ENCODE measurements around the gene FARP1.
"Not testable (repeated sequence)": the region's sequence is repeated elsewhere in the genome, so short reads cannot be mapped to it uniquely, and the experiment has no call there.

FARP1 gene

GRCh38 chr13:98225036-98225940 lies 82.4 kb downstream of the FARP1 start:
- peaks cover 10% of the 10 kb centered on the region for H3K4me1 ChIP-seq
- H2AFZ ChIP-seq = no peak overlapping the region
- H3K4me2 ChIP-seq (ENCODE audit: low read length) = no peak overlapping the region
- TF ChIP-seq CTCF (IDR thresholded peaks at IDR 0.05) = no peak
- H3K27me3 ChIP-seq (ENCODE audit: control insufficient read depth, insufficient read depth, low read length) = no peaks in the 10 kb centered on the region
- H3K36me3 ChIP-seq (ENCODE audit: control insufficient read depth, insufficient read depth, low read length) = no peaks in the 10 kb centered on the region
- no peak overlapping the region for H3K4me3 ChIP-seq (ENCODE audit: low read depth, low read length)
- no peaks in the 10 kb centered on the region for H3K9me3 ChIP-seq (ENCODE audit: control insufficient read depth, low read length)
- no peak overlapping the region for H3K27ac ChIP-seq
- peaks cover 3% of the 10 kb centered on the region for H3K79me2 ChIP-seq
- no peak overlapping the region for H3K9ac ChIP-seq

- H3K4me3 ChIP-seq (ENCODE audit: low read depth, low read length) = no peak overlapping the region
- H3K27ac ChIP-seq = no peak overlapping the region
- no peaks in the 10 kb centered on the region for H3K27me3 ChIP-seq (ENCODE audit: control insufficient read depth, insufficient read depth, low read length)
- no peak for TF ChIP-seq CTCF (IDR thresholded peaks at IDR 0.05)
- H3K9me3 ChIP-seq (ENCODE audit: control insufficient read depth, low read length) = no peaks in the 10 kb centered on the region
- peaks cover 10% of the 10 kb centered on the region for H3K4me1 ChIP-seq
- no peak overlapping the region for H3K9ac ChIP-seq
- H3K79me2 ChIP-seq = peaks cover 7% of the 10 kb centered on the region
- H2AFZ ChIP-seq = no peak overlapping the region
- H3K4me2 ChIP-seq (ENCODE audit: low read length) = no peak overlapping the region
- H3K36me3 ChIP-seq (ENCODE audit: control insufficient read depth, insufficient read depth, low read length) = no peaks in the 10 kb centered on the region
These were observed 83.6 kb downstream of the FARP1 start for GRCh38 chr13:98226496-98226895.

GRCh38 chr13:98228661-98229341 lies 85.9 kb downstream of the FARP1 start:
- Histone ChIP-seq H2AFZ (no peak overlapping the region), H3K4me3 (ENCODE audit: low read depth, low read length) (no peak overlapping the region), H3K27ac (no peak overlapping the region), H3K9me3 (ENCODE audit: control insufficient read depth, low read length) (no peaks in the 10 kb centered on the region), H3K36me3 (ENCODE audit: control insufficient read depth, insufficient read depth, low read length) (no peaks in the 10 kb centered on the region), H3K4me2 (ENCODE audit: low read length) (no peak overlapping the region), H3K27me3 (ENCODE audit: control insufficient read depth, insufficient read depth, low read length) (no peaks in the 10 kb centered on the region), H3K4me1 (peaks cover 5% of the 10 kb centered on the region), H3K9ac (no peak overlapping the region), H3K79me2 (peaks cover 11% of the 10 kb centered on the region)
- TF ChIP-seq CTCF (IDR thresholded peaks at IDR 0.05) = no peak

- not testable (repeated sequence) for H3K27ac ChIP-seq; H3K9ac ChIP-seq; H3K4me1 ChIP-seq; H2AFZ ChIP-seq; H3K4me3 ChIP-seq (ENCODE audit: low read depth, low read length); H3K36me3 ChIP-seq (ENCODE audit: control insufficient read depth, insufficient read depth, low read length); H3K27me3 ChIP-seq (ENCODE audit: control insufficient read depth, insufficient read depth, low read length); H3K9me3 ChIP-seq (ENCODE audit: control insufficient read depth, low read length); H3K4me2 ChIP-seq (ENCODE audit: low read length)
- H3K79me2 ChIP-seq = peaks cover 11% of the 10 kb centered on the region
These were observed 87.9 kb downstream of the FARP1 start for GRCh38 chr13:98230762-98231161.

GRCh38 chr13:98232456-98232855 lies 89.6 kb downstream of the FARP1 start:
- H3K4me3 ChIP-seq (ENCODE audit: low read depth, low read length) = no peak overlapping the region
- no peaks in the 10 kb centered on the region for H3K9me3 ChIP-seq (ENCODE audit: control insufficient read depth, low read length)
- no peak for TF ChIP-seq CTCF (IDR thresholded peaks at IDR 0.05)
- no peaks in the 10 kb centered on the region for H3K27me3 ChIP-seq (ENCODE audit: control insufficient read depth, insufficient read depth, low read length)
- peaks cover 9% of the 10 kb centered on the region for H3K79me2 ChIP-seq
- H3K9ac ChIP-seq = no peak overlapping the region
- peaks cover 6% of the 10 kb centered on the region for H3K4me1 ChIP-seq
- no peak overlapping the region for H3K27ac ChIP-seq
- no peak overlapping the region for H2AFZ ChIP-seq
- H3K36me3 ChIP-seq (ENCODE audit: control insufficient read depth, insufficient read depth, low read length) = no peaks in the 10 kb centered on the region
- H3K4me2 ChIP-seq (ENCODE audit: low read length) = no peak overlapping the region

Measured in parathyroid adenoma (tissue), 2 donors.